HepG2 (cell line): ENCODE measurements around the gene PSIP1. TPM values are rescaled to one million over a fixed set of nuclear protein-coding genes. Genes with fewer than 3 reads are reported as not detected.

ENCODE experiments used
- ATAC-seq: fragments of 200-7000 bp; cut with Tn5 transposase; 3 replicates; pipeline ENCODE4 v1.9.1; 2020; ENCODE audit warnings: mild to moderate bottlenecking, moderate library complexity
- BruUV-seq: library from RNA; stranded (reverse); fragments of 400-500 nt; replicated peaks from 2 replicates; lab custom pipeline; 2021; lab: Mats Ljungman, UMichigan
- CTCF ChIA-PET: fragments of 300-600 bp; formaldehyde crosslinking; extraction: SDS; loops from one replicate; lab custom pipeline; 2021; ENCODE audit warnings: low total read pairs, inconsistent platforms, low intra/inter-chr PET ratio; lab: Yijun Ruan, JAX
- POLR2A ChIA-PET: fragments of 350-600 bp; sonication (Branson Sonifier 250); formaldehyde crosslinking; loops from one replicate; lab custom pipeline; 2020; ENCODE audit warnings: antibody characterized with exemption, inconsistent platforms; lab: Yijun Ruan, JAX
- DNase-seq: peaks from one replicate; pipeline ENCODE4 v3.0.0-alpha.2; 2015; ENCODE audit warnings: low spot score
- FAIRE-seq: peaks from 3 replicates; lab custom pipeline; 2011; peaks lifted over from hg19 to GRCh38; lab: Jason Lieb, UNC
- H2AFZ ChIP-seq: one replicate; pipeline ENCODE4 v1.6.1; 2011; ENCODE audit warnings: low read length, inconsistent platforms
- H3K27ac ChIP-seq: fragments of 300-600 bp; 3 replicates; pipeline ENCODE4 v1.8.0; 2011; ENCODE audit warnings: mixed run types, mild to moderate bottlenecking, mixed read lengths, low read length, inconsistent platforms; ENCODE audit not compliant: insufficient read depth; ENCODE audit errors: extremely low read length
- H3K27me3 ChIP-seq, 2 experiments: fragments of 200-600 bp in 1 of 2; 2 replicates in 1 of 2; 3 replicates in 1 of 2; pipeline versions ENCODE4 v1.6.0 to v1.8.0; 2011; ENCODE audit warnings: low read length in 2 of 2, mild to moderate bottlenecking in 2 of 2, moderate library complexity in 2 of 2, inconsistent platforms in 1 of 2; ENCODE audit not compliant: insufficient read depth in 2 of 2, control insufficient read depth in 1 of 2
- H3K36me3 ChIP-seq, 2 experiments: fragments of 200-600 bp in 1 of 2; replicated peaks in 1 of 2; 2 replicates in 1 of 2; 3 replicates in 1 of 2; pipeline versions ENCODE4 v1.5.1 to v1.8.0; 2011; ENCODE audit warnings: low read length in 2 of 2, inconsistent platforms in 1 of 2; ENCODE audit not compliant: insufficient read depth in 2 of 2, control insufficient read depth in 1 of 2
- H3K4me1 ChIP-seq: 2 replicates; pipeline ENCODE4 v1.5.1; 2012; ENCODE audit warnings: low read length, inconsistent platforms; ENCODE audit not compliant: insufficient read depth
- H3K4me2 ChIP-seq: 2 replicates; pipeline ENCODE4 v1.6.0; 2011; ENCODE audit warnings: low read depth, low read length, inconsistent platforms
- H3K4me3 ChIP-seq, 3 experiments: fragments of 200-600 bp in 1 of 3; sonication (generic), shearing (Covaris generic) in 1 of 3; replicated peaks in 1 of 3; 2 replicates each; pipeline ENCODE4 v1.5.1; 2011 to 2016; ENCODE audit warnings: low read length in 3 of 3, inconsistent platforms in 2 of 3, low read depth in 2 of 3, mild to moderate bottlenecking in 2 of 3, control low read depth in 1 of 3, mixed read lengths in 1 of 3; ENCODE audit not compliant: insufficient read depth in 1 of 3
- H3K79me2 ChIP-seq: one replicate; pipeline ENCODE4 v1.6.1; 2011; ENCODE audit warnings: low read length, inconsistent platforms; ENCODE audit not compliant: insufficient read depth
- H3K9ac ChIP-seq: 2 replicates; pipeline ENCODE4 v1.6.0; 2011; ENCODE audit warnings: mild to moderate bottlenecking, low read depth, low read length, inconsistent platforms; ENCODE audit not compliant: insufficient read depth
- H3K9me3 ChIP-seq: 2 replicates; pipeline ENCODE4 v1.5.1; 2012; ENCODE audit warnings: mild to moderate bottlenecking, low read length
- H4K20me1 ChIP-seq: 2 replicates; pipeline ENCODE4 v1.6.0; 2011; ENCODE audit warnings: inconsistent platforms, mild to moderate bottlenecking, low read length, moderate library complexity; ENCODE audit not compliant: insufficient read depth
- AGO1 ChIP-seq: fragments of 200-400 bp; formaldehyde crosslinking; IDR thresholded peaks from 2 replicates; pipeline ENCODE4 v1.6.1; 2017; ENCODE audit warnings: mild to moderate bottlenecking, low read depth, low read length, moderate library complexity; ENCODE audit not compliant: poor library complexity, severe bottlenecking
- ATF2 ChIP-seq: sonication (generic); formaldehyde crosslinking; IDR thresholded peaks from 2 replicates; pipeline ENCODE4 v1.4.0; 2020; ENCODE audit warnings: missing genetic modification reagents
- HNF4G ChIP-seq, 2 experiments: sonication (generic) in 1 of 2; formaldehyde crosslinking in 1 of 2; IDR thresholded peaks; 2 replicates each; pipeline versions ENCODE4 v1.4.0 to v1.6.1; 2011 to 2020; ENCODE audit warnings: borderline replicate concordance in 2 of 2, low read depth in 2 of 2, mild to moderate bottlenecking in 2 of 2, low read length in 1 of 2, missing genetic modification reagents in 1 of 2, moderate library complexity in 1 of 2
- JDP2 ChIP-seq: sonication (generic); formaldehyde crosslinking; IDR thresholded peaks from 2 replicates; pipeline ENCODE4 v1.8.1; 2022; ENCODE audit warnings: missing genetic modification reagents, borderline replicate concordance
- MXD3 ChIP-seq: IDR thresholded peaks from 2 replicates; pipeline ENCODE4 v1.6.1; 2016; ENCODE audit warnings: mild to moderate bottlenecking, missing biosample characterization, missing genetic modification reagents
- PBX3 ChIP-seq: sonication (generic); formaldehyde crosslinking; IDR thresholded peaks from 2 replicates; pipeline ENCODE4 v1.8.1; 2023; ENCODE audit warnings: missing genetic modification reagents, inconsistent platforms, borderline replicate concordance
- RBAK ChIP-seq: sonication (generic); formaldehyde crosslinking; IDR thresholded peaks from 2 replicates; pipeline ENCODE4 v1.5.1; 2020; ENCODE audit warnings: mild to moderate bottlenecking, missing genetic modification reagents
- TBL1XR1 ChIP-seq: fragments of 150-350 bp; IDR thresholded peaks from 2 replicates; pipeline ENCODE4 v1.6.1; 2014; ENCODE audit warnings: borderline replicate concordance, low read length; ENCODE audit not compliant: partially characterized antibody
- YEATS4 ChIP-seq: sonication (generic); formaldehyde crosslinking; IDR thresholded peaks from 2 replicates; pipeline ENCODE4 v1.4.0; 2020; ENCODE audit warnings: missing genetic modification reagents, borderline replicate concordance
- ZBED4 ChIP-seq: sonication (generic); formaldehyde crosslinking; IDR thresholded peaks from 2 replicates; pipeline ENCODE4 v1.4.0; 2020; ENCODE audit warnings: missing genetic modification reagents, borderline replicate concordance
- ZGPAT ChIP-seq: IDR thresholded peaks from 2 replicates; pipeline ENCODE4 v1.6.1; 2016; ENCODE audit warnings: mild to moderate bottlenecking
- ZMYM2 ChIP-seq: sonication (generic); formaldehyde crosslinking; IDR thresholded peaks from 2 replicates; pipeline ENCODE4 v1.8.0; 2022; ENCODE audit warnings: mild to moderate bottlenecking, missing genetic modification reagents
- ZNF768 ChIP-seq: sonication (generic); formaldehyde crosslinking; IDR thresholded peaks from 2 replicates; pipeline ENCODE4 v1.4.0; 2020; ENCODE audit warnings: missing genetic modification reagents
- WGBS: methylation state at CpG from one replicate; pipeline ENCODE4 v1.1.6; 2017; ENCODE audit warnings: low lambda C conversion rate; 5-methylcytosine and 5-hydroxymethylcytosine counted together
- in situ Hi-C: cut with HindIII; loops from 2 replicates; pipeline ENCODE4 v1.10.0; 2017; ENCODE audit warnings: low pct_unique_long_range_greater_than_20kb; ENCODE audit not compliant: extremely low pct_ligation_motif_present
- intact Hi-C: fragments of 100-400 bp; cut with micrococcal nuclease; formaldehyde crosslinking; loops from one replicate; pipeline ENCODE4 v1.10.0; 2022; ENCODE audit not compliant: unreplicated experiment
- polyA plus RNA-seq, 8 experiments: library from polyadenylated mRNA; depleted of rRNA in 3 of 8; stranded (reverse) in 7 of 8; unstranded in 1 of 8; fragments of >200 nt; fragmentation: Illumina TruSeq in 4 of 8; extraction: Trizol in 4 of 8; gene quantifications; 2 replicates each; pipeline versions ENCODE4 v1.2.1 to v1.2.3, GENCODE V29; 2011 to 2016; ENCODE audit warnings: low read depth in 4 of 8, missing spikeins in 1 of 8, mixed read lengths in 1 of 8; ENCODE audit not compliant: insufficient read depth in 1 of 8
- total RNA-seq, 5 experiments: library from RNA; depleted of rRNA; stranded (reverse); fragments of >200 nt; fragmentation: Illumina TruSeq; extraction: Trizol; gene quantifications; 2 replicates each; pipeline ENCODE4 v1.2.3, GENCODE V29; 2016; ENCODE audit warnings: low read depth in 1 of 5

The PSIP1 gene
- total and polyA plus RNA-seq, 2 of the 13 experiments (the other 11 are each of a cell fraction or from before 2014, with no cell fraction given) = 12.6 to 46.4 TPM

GRCh38 chr9:15480028-15480427 lies 30.7 kb downstream of the PSIP1 start (continued):
- TF ChIP-seq HNF4G (IDR thresholded peaks at IDR 0.05; ENCODE audit: borderline replicate concordance, low read depth, low read length) = 0 out of 2 replicates have a peak, but pooled peaks have one; percentile 19
- no peak for TF ChIP-seq HNF4G (CRISPR knock-in tag; IDR thresholded peaks at IDR 0.05; ENCODE audit: borderline replicate concordance, low read depth)
- no peak for TF ChIP-seq ZNF768
- no peak for TF ChIP-seq TBL1XR1
- TF ChIP-seq RBAK (CRISPR knock-in tag) = no peak
- no peak for TF ChIP-seq ZMYM2 (CRISPR knock-in tag)

GRCh38 chr9:15475923-15476536 lies 34.7 kb downstream of the PSIP1 start:
- H3K4me1 ChIP-seq = peaks cover 15% of the 10 kb centered on the region
- no peaks in the 10 kb centered on the region for H3K9me3 ChIP-seq
- H3K4me2 ChIP-seq = no peak overlapping the region
- POLR2A ChIA-PET = no interaction called here
- ATAC-seq (no peak), FAIRE-seq (no peak), DNase-seq (no peak)
- 94% methylated on average over 8 of the region's 8 CpGs for WGBS
- intact Hi-C loops = no loop called here
- H3K27me3 ChIP-seq = no peaks in the 10 kb centered on the region
- in situ Hi-C loops = no loop called here
- H3K79me2 ChIP-seq = no peaks in the 10 kb centered on the region
- no peak overlapping the region for H2AFZ ChIP-seq
- no peak overlapping the region for H3K4me3 ChIP-seq
- peaks cover 4 to 38% of the 10 kb centered on the region in 2 experiments; a peak in 3 of 5 replicates for H3K36me3 ChIP-seq
- 0 out of 2 replicates have a peak, but pooled peaks cover 2% of the 10 kb centered on the region for H4K20me1 ChIP-seq
- no TSS peak for BruUV-seq
- H3K27ac ChIP-seq = no peak overlapping the region
- H3K9ac ChIP-seq = no peak overlapping the region
- CTCF ChIA-PET = no interaction called here
- TF ChIP-seq JDP2 (no peak), YEATS4 (CRISPR knock-in tag) (no peak), PBX3 (CRISPR knock-in tag) (no peak), ZBED4 (no peak), AGO1 (no peak), MXD3 (CRISPR knock-in tag) (no peak), ZGPAT (CRISPR knock-in tag) (no peak), ATF2 (CRISPR knock-in tag) (no peak)
